GM12801 (cell line): ENCODE results near the gene NUTF2.

ENCODE experiments used
- CTCF ChIP-seq: IDR thresholded peaks from one replicate; pipeline ENCODE4 v1.5.1; 2011; ENCODE audit warnings: control low read depth; ENCODE audit not compliant: insufficient read length; ENCODE audit errors: extremely low read depth

NUTF2 gene

GRCh38 chr16:67871256-67871655 lies 24.5 kb downstream of the NUTF2 start:
- TF ChIP-seq CTCF: no peak

- TF ChIP-seq CTCF: no peak
Observed at GRCh38 chr16:67872131-67872630, 25.4 kb downstream of the NUTF2 start.

GRCh38 chr16:67872631-67873434 lies 26.1 kb downstream of the NUTF2 start, which contains the start of gene EDC4:
Gene EDC4 (plus strand): TSS chr16:67873052. CDS start chr16:67873262, 210 bp downstream.
- no peak for TF ChIP-seq CTCF

GRCh38 chr16:67873435-67874370 lies 27.0 kb downstream of the NUTF2 start:
- no peak for TF ChIP-seq CTCF

- no peak for TF ChIP-seq CTCF
Observed at GRCh38 chr16:67874372-67874771, 27.6 kb downstream of the NUTF2 start.

- TF ChIP-seq CTCF: no peak
Observed at GRCh38 chr16:67877064-67877463, 30.3 kb downstream of the NUTF2 start.

- TF ChIP-seq CTCF: no peak
Observed at GRCh38 chr16:67878232-67878631, 31.5 kb downstream of the NUTF2 start.
